Large intestine (tissue), 12 donors: ENCODE measurements around the gene KRT77. TPM values are rescaled to one million over a fixed set of nuclear protein-coding genes. Genes with fewer than 3 reads are reported as not detected.
"Not testable (repeated sequence)": the region's sequence is repeated elsewhere in the genome, so short reads cannot be mapped to it uniquely, and the experiment has no call there.

Experiments
- DNase-seq, 2 donors: peaks; one replicate each; pipeline versions ENCODE4 v3.0.0 to v3.0.0-alpha.2; 2013
- H3K27ac ChIP-seq: one replicate; pipeline ENCODE4 v1.5.1; 2013; ENCODE audit warnings: low read length
- H3K27me3 ChIP-seq: 2 replicates; pipeline ENCODE4 v1.6.1; 2013; ENCODE audit warnings: low read length; ENCODE audit not compliant: control insufficient read depth, insufficient read depth
- H3K36me3 ChIP-seq: 2 replicates; pipeline ENCODE4 v1.6.1; 2013; ENCODE audit warnings: low read length; ENCODE audit not compliant: control insufficient read depth, insufficient read depth
- H3K4me1 ChIP-seq: one replicate; pipeline ENCODE4 v1.6.1; 2013; ENCODE audit warnings: low read length; ENCODE audit not compliant: control insufficient read depth, insufficient read depth
- H3K4me3 ChIP-seq: one replicate; pipeline ENCODE4 v1.5.1; 2013; ENCODE audit warnings: low read length
- H3K9me3 ChIP-seq: one replicate; pipeline ENCODE4 v1.6.1; 2013; ENCODE audit warnings: mild to moderate bottlenecking, low read depth, low read length, moderate library complexity; ENCODE audit not compliant: control insufficient read depth
- WGBS: methylation state at CpG from one replicate; pipeline ENCODE4 v1.1.5; 2013; ENCODE audit warnings: low lambda C conversion rate; ENCODE audit not compliant: insufficient coverage; 5-methylcytosine and 5-hydroxymethylcytosine counted together
- long read RNA-seq, 11 donors: transcript quantifications; one replicate each; lab custom pipeline, GENCODE V29; 2026
- polyA plus RNA-seq: library from polyadenylated mRNA; unstranded; fragments of 120-200 nt; gene quantifications from one replicate; pipeline ENCODE4 v1.2.1, GENCODE V29; 2013

The KRT77 gene
- 0.42 TPM for polyA plus RNA-seq
- long read RNA-seq, donor 1, result 0 reads
- long read RNA-seq, donor 2, result 0 reads
- long read RNA-seq, donor 3, result 0 reads
- long read RNA-seq, donor 4, result 0 reads
- long read RNA-seq, donor 5, result 0 reads
- long read RNA-seq, donor 6, result 0 reads
- long read RNA-seq, donor 7, result 0 reads
- long read RNA-seq, donor 8, result 0 reads
- long read RNA-seq, donor 9, result 0 reads
- long read RNA-seq, donor 10, result 0 reads
- long read RNA-seq, donor 11, result 0 reads

DNA sequence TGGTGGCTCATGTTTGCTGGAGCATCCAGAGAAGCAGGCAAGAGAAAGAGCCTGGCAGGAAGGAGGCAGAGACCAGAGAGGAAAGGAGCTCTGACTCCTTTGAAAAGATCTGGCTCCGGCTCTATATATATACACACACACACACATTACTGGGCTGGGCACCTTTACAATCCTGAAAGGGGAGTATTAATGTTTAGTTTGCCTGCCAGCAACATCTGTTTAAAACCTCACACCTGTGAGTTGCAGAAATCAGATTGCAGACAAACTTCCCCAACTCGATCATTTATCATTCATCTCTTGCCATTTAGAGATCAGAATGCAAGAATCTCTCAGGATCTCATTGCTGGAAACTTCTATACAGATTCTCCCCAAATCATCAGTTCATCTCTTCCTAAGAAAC lies at the start of gene KRT77:
KRT77 (minus strand) TSS at position 101 of the 400 bp plus-strand sequence; CDS start at position 11, 90 bp downstream.
- H3K27me3 ChIP-seq, result peaks cover 4% of the 10 kb centered on the region
- no peaks in the 10 kb centered on the region for H3K4me1 ChIP-seq
- H3K36me3 ChIP-seq, result no peaks in the 10 kb centered on the region
- H3K27ac ChIP-seq, result no peak within 1 kb of the TSS
- H3K9me3 ChIP-seq, result no peaks in the 10 kb centered on the region
- no peak for DNase-seq
- no CpG with 5 or more reads among the region's 2 CpGs for WGBS
- no peak within 1 kb of the TSS for H3K4me3 ChIP-seq

DNA sequence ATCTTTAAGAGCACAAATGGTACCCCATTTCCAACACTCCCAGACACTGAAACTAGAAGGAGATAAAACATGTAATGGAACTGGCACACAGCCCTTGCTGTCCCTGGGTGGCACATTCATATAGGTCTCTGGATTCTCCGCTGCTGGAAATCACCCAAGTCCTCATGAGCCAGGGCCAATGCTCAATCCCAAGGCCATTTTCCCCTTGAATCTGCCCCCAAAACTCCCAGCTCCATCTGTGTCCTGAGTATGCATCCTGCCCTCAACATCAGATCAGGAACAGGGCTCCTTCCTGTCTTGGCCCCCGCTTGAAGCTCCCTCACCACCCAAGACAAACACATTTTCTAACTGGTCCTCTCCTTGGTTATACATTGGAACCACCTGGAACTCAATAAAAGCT lies 49.2 kb upstream of the KRT77 start:
- Histone ChIP-seq H3K4me3 (no peak overlapping the region), H3K36me3 (no peaks in the 10 kb centered on the region), H3K27me3 (peaks cover 3% of the 10 kb centered on the region), H3K27ac (no peak overlapping the region), H3K9me3 (no peaks in the 10 kb centered on the region), H3K4me1 (no peaks in the 10 kb centered on the region)
- WGBS, result no CpG with 5 or more reads among the region's 2 CpGs
- DNase-seq, result no peak

DNA sequence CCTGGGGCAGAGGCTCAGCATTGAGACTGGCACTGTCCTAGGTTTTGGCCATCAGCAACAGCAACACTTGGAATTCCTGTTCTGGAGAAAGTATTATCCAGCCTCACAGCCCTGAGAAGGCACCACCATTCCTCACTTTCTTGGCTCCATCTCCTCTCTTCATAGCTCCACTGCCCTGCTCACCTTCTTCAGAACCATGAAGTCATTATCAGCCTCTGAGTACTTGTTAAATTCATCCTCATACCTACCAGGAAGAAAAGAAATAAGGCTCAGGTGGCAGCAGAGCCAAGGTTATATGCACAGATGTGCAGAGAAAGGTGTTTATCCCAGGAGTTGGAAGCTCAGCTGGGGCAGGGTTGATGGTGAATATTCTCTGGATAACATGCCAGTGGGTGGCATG lies 48.5 kb upstream of the KRT77 start:
- no peak for DNase-seq
- H3K4me1 ChIP-seq, result no peaks in the 10 kb centered on the region
- no peak overlapping the region for H3K4me3 ChIP-seq
- H3K9me3 ChIP-seq, result no peaks in the 10 kb centered on the region
- H3K27ac ChIP-seq, result no peak overlapping the region
- H3K36me3 ChIP-seq, result no peaks in the 10 kb centered on the region
- peaks cover 3% of the 10 kb centered on the region for H3K27me3 ChIP-seq

DNA sequence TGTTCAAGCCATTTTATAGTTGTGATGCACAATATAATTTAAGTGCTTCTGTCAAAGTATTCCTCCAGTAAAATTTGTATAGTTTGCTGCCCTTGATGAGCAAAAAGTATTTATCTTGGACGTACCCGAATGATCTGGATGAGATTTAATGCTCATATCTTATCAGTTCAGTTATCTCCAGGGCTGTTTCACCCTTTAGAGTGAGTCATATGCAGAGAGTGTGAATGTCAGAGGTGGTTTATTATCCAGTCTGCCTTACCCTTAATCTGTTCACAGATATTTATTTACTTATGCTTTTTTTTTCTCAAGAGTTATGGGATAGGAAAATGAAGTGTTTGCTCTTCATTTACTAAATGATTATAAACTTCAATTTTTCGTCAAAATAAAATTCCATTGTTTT lies 47.2 kb upstream of the KRT77 start:
- not testable (repeated sequence) for H3K27ac ChIP-seq, H3K36me3 ChIP-seq, H3K4me3 ChIP-seq, DNase-seq, H3K9me3 ChIP-seq, H3K27me3 ChIP-seq, H3K4me1 ChIP-seq
- WGBS, result 14% methylated on average over 2 of the region's 3 CpGs

DNA sequence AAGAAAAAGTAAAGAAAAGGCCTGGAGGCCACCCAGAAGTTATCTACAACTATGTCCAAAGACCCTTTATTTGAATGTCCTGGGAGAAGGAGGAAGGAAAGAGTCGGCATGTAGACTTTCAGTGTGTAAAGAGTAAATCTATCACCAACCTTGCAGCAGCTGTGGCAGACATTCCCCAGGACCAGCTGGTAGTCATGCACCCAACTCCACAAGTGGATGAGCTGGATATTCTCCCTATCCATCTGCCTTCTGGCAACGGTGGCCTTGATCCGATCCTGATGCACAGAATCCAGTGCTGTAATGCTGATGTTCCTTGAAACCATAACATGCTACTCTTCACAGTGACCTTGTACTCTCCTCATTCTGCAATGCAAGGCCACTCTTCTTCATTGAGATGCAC lies 46.5 kb upstream of the KRT77 start:
- peaks cover under 1% of the 10 kb centered on the region for H3K27me3 ChIP-seq
- H3K36me3 ChIP-seq, result no peaks in the 10 kb centered on the region
- H3K4me3 ChIP-seq, result no peak overlapping the region
- H3K27ac ChIP-seq, result no peak overlapping the region
- H3K9me3 ChIP-seq, result no peaks in the 10 kb centered on the region
- no peaks in the 10 kb centered on the region for H3K4me1 ChIP-seq
- no CpG with 5 or more reads among the region's 3 CpGs for WGBS
- no peak for DNase-seq

DNA sequence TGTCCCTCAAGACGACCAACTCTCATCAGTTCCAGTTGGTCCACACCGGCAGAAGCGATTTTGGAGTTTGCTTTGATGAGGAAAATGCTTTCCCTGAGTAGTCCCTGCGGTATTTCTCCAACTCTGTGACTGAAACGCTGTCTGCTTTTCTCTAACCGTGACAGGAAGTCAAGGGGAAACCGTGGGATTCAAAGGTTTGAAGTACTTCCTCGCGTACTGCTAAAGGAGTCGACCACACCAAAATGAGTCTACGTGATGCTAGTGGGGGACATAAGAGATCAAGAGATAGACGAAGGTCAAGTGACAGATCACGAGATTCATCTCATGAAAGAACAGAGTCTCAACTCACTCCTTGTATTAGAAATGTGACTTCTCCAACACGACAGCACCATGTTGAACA lies 45.3 kb upstream of the KRT77 start:
- 90% methylated on average over 2 of the region's 14 CpGs for WGBS
- no peaks in the 10 kb centered on the region for H3K4me1 ChIP-seq
- peaks cover 4% of the 10 kb centered on the region for H3K27me3 ChIP-seq
- H3K27ac ChIP-seq, result no peak overlapping the region
- no peak for DNase-seq
- H3K9me3 ChIP-seq, result no peaks in the 10 kb centered on the region
- H3K36me3 ChIP-seq, result no peaks in the 10 kb centered on the region
- no peak overlapping the region for H3K4me3 ChIP-seq

DNA sequence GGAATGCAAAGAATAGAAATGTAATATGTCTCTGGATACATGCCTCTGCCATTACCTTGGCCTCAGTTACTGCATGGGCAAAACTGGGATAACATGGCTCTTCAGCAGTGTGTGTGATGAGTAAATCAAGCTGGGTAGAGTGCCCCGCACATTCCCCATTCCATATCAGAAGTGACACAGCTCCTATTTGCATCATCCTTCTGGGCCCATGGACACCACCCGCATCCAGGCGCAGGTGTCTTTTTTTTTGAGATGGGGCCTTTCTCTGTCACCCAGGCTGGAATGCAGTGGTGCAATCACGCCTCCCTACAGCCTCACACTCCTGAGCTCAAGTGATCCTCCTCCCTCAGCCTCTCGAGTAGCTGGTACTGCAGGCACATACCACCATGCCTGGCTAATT lies 42.2 kb upstream of the KRT77 start:
- peaks cover 4% of the 10 kb centered on the region for H3K27me3 ChIP-seq
- no peaks in the 10 kb centered on the region for H3K4me1 ChIP-seq
- H3K27ac ChIP-seq, result no peak overlapping the region
- H3K9me3 ChIP-seq, result no peaks in the 10 kb centered on the region
- H3K4me3 ChIP-seq, result no peak overlapping the region
- DNase-seq, result no peak
- no CpG with 5 or more reads among the region's 5 CpGs for WGBS
- no peaks in the 10 kb centered on the region for H3K36me3 ChIP-seq

DNA sequence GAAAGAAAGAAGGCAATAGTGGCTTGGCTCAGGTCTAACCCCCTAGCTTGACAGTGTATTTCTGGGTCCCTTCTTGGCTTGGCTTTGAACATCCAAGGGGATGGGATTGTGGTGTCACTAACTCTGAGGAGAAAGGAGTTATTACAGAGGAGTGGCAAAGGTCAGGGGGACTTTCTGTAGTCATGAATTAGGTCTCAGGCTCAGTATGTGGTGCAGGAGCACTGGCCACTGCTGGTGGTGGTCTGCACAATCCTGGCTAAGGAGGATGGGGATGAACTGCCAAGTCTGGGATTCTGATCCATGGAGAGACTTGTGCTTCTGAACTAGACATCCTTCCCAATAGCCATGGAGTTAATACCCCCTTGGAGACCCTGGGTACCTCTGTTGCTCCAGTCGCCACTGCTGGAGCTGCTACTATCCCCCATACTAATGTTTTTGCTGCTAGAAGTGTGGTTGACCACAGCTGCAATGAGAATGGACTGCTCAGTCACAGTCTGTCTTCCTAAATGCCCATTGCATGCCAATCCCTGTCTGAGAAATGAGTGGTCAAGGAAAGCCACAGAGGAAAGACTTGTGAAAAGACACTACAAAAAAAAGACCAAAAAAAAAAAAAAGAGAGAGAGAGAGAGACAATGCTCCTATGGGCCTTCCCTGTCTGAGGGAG lies 41.3 kb upstream of the KRT77 start:
- no peak for DNase-seq
- peaks cover 4% of the 10 kb centered on the region for H3K27me3 ChIP-seq

DNA sequence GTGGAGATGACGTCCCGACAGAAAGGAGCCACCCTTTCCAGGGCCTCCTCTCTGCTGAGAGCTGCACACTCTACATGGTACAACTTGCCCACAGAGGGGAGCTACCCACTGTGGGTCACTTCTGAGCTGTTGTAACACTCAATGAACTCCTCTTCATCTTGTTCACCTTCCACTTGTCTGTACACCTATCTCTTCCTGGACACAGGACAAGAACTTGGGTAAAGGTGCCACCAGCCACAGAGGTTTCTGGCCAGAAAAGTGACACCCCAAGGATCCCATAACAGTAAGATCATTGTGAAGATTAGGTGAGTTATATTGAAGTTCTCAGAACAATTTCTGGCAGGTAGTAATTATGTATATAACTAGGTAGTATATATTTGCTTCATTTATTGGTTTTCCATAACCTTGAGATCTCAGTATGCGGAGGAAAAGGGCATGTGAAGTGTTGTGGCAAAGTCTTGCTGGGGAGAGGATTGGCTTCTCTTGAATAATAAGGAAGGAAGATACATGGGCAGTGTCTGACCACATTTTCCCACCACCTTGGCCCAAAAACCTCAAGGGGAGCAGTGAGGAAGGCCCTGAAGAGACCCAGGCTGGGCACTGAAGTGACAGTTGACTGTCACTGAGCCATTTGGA lies 39.6 kb upstream of the KRT77 start:
- Histone ChIP-seq H3K4me3 (no peak overlapping the region), H3K9me3 (no peaks in the 10 kb centered on the region), H3K36me3 (no peaks in the 10 kb centered on the region), H3K27me3 (peaks cover 4% of the 10 kb centered on the region), H3K27ac (no peak overlapping the region), H3K4me1 (no peaks in the 10 kb centered on the region)
- no peak for DNase-seq
- no CpG with 5 or more reads among the region's 3 CpGs for WGBS

More for the DNA sequence above, 41.3 kb upstream of the KRT77 start:
- WGBS, result no CpG with 5 or more reads among the region's 1 CpG
- Histone ChIP-seq H3K4me3 (no peak overlapping the region), H3K27ac (no peak overlapping the region), H3K9me3 (no peaks in the 10 kb centered on the region), H3K4me1 (no peaks in the 10 kb centered on the region), H3K36me3 (no peaks in the 10 kb centered on the region)

DNA sequence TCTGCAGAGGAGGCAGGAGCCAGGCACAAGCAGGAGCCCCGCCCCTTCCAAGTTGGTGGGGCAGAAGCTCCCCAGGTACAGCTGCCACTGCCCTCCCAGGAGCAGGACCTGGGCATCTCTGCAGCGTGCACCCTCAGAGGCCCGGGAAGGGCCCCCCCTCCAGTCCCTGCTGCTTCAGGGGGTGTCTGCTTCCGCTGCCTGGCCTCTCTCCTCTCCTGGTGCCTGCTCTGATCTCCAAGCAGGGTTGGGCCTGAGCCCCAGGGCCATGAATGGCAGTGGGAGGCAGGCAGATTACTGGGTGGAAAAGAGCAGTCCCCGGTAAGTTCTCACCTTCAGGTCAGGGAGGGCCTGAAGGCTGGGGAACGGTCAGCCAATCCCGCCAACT lies 38.9 kb upstream of the KRT77 start:
- Histone ChIP-seq H3K27me3 (peaks cover 4% of the 10 kb centered on the region), H3K9me3 (no peaks in the 10 kb centered on the region), H3K36me3 (no peaks in the 10 kb centered on the region), H3K27ac (no peak overlapping the region), H3K4me1 (no peaks in the 10 kb centered on the region), H3K4me3 (no peak overlapping the region)
- WGBS, result no CpG with 5 or more reads among the region's 7 CpGs
- no peak for DNase-seq
